Naive thymus-derived CD4-positive, alpha-beta T cell (primary cell): Measurements from ENCODE around the gene GSDMA. TPM values are rescaled to one million over a fixed set of nuclear protein-coding genes. Genes with fewer than 3 reads are reported as not detected.

Experiments used
- ATAC-seq: fragments of 150-1000 bp; cut with Tn5 transposase; 2 replicates; pipeline ENCODE4 v1.10.0; 2021; ENCODE audit warnings: mild to moderate bottlenecking, moderate library complexity
- CTCF ChIA-PET: fragments of 350-600 bp; sonication (Branson Sonifier 250); formaldehyde crosslinking; loops from one replicate; lab custom pipeline; 2021; ENCODE audit warnings: antibody characterized with exemption; lab: Charles Lee
- POLR2A ChIA-PET: fragments of 350-600 bp; sonication (Branson Sonifier 250); formaldehyde crosslinking; loops from one replicate; lab custom pipeline; 2021; ENCODE audit warnings: antibody characterized with exemption, inconsistent platforms; lab: Charles Lee
- DNase-seq, 9 donors: peaks; one replicate each; pipeline versions ENCODE4 v3.0.0 to v3.0.0-alpha.2; 2020 to 2022; ENCODE audit warnings: mixed read lengths in 1 of 9
- H3K27ac ChIP-seq: one replicate; pipeline ENCODE4 v1.7.0; 2013; ENCODE audit warnings: mild to moderate bottlenecking, low read depth, low read length, moderate library complexity
- H3K27me3 ChIP-seq, 2 donors: one replicate each; pipeline ENCODE4 v1.7.0; 2013; ENCODE audit warnings: low read length in 2 of 2, mild to moderate bottlenecking in 2 of 2, moderate library complexity in 2 of 2; ENCODE audit not compliant: control insufficient read depth in 2 of 2, insufficient read depth in 2 of 2
- H3K36me3 ChIP-seq, 3 experiments: 1 replicate in 2 of 3; 2 replicates in 1 of 3; pipeline ENCODE4 v1.7.0; 2013; ENCODE audit warnings: low read length in 3 of 3, mild to moderate bottlenecking in 3 of 3, moderate library complexity in 1 of 3; ENCODE audit not compliant: insufficient read depth in 3 of 3, control insufficient read depth in 2 of 3
- H3K4me1 ChIP-seq, 2 donors: one replicate each; pipeline ENCODE4 v1.7.0; 2013; ENCODE audit warnings: low read length in 2 of 2, mild to moderate bottlenecking in 2 of 2, moderate library complexity in 1 of 2; ENCODE audit not compliant: control insufficient read depth in 2 of 2, insufficient read depth in 2 of 2
- H3K4me3 ChIP-seq: 2 replicates; pipeline ENCODE4 v1.7.0; 2013; ENCODE audit warnings: mild to moderate bottlenecking, low read length
- H3K9me3 ChIP-seq, 3 experiments: 1 replicate in 2 of 3; 2 replicates in 1 of 3; pipeline ENCODE4 v1.7.0; 2013; ENCODE audit warnings: low read length in 3 of 3; ENCODE audit not compliant: control insufficient read depth in 2 of 3
- H3K27ac Mint-ChIP-seq, 9 donors: one replicate each; pipeline ENCODE4 v1.8.0; 2020 to 2022; ENCODE audit warnings: mixed read lengths in 9 of 9, mild to moderate bottlenecking in 8 of 9, moderate library complexity in 5 of 9, inconsistent platforms in 2 of 9
- H3K27me3 Mint-ChIP-seq, 5 donors: one replicate each; pipeline ENCODE4 v1.8.0; 2021 to 2022; ENCODE audit warnings: mixed read lengths in 5 of 5, mild to moderate bottlenecking in 1 of 5
- H3K36me3 Mint-ChIP-seq, 5 donors: one replicate each; pipeline ENCODE4 v1.8.0; 2020 to 2022; ENCODE audit warnings: mixed read lengths in 5 of 5, mild to moderate bottlenecking in 3 of 5, inconsistent platforms in 1 of 5
- H3K4me1 Mint-ChIP-seq, 7 donors: one replicate each; pipeline ENCODE4 v1.8.0; 2020 to 2022; ENCODE audit warnings: mixed read lengths in 7 of 7, mild to moderate bottlenecking in 3 of 7, inconsistent platforms in 1 of 7
- H3K4me3 Mint-ChIP-seq, 10 donors: one replicate each; pipeline ENCODE4 v1.8.0; 2020 to 2022; ENCODE audit warnings: mild to moderate bottlenecking in 10 of 10, mixed read lengths in 10 of 10, moderate library complexity in 6 of 10, inconsistent platforms in 2 of 10
- H3K9me3 Mint-ChIP-seq, 11 donors: one replicate each; pipeline ENCODE4 v1.8.0; 2020 to 2022; ENCODE audit warnings: mixed read lengths in 11 of 11, mild to moderate bottlenecking in 4 of 11, inconsistent platforms in 1 of 11, moderate library complexity in 1 of 11
- intact Hi-C, 2 donors: fragments of 100-400 bp; cut with micrococcal nuclease; formaldehyde crosslinking; loops; one replicate each; pipeline ENCODE4 v1.15.1; 2023
- polyA plus RNA-seq, 2 donors: library from polyadenylated mRNA; unstranded; fragments of 300-500 nt; fragmentation: Illumina TruSeq; gene quantifications; one replicate each; pipeline ENCODE4 v1.2.3, GENCODE V29; 2021
- total RNA-seq, 6 experiments: library from RNA in 5 of 6; stranded (reverse) in 5 of 6; gene quantifications; 1 replicate in 5 of 6; 2 replicates in 1 of 6; pipeline ENCODE4 v1.2.3 and lab custom pipeline; 2021 to 2026

Gene GSDMA
- total and polyA plus RNA-seq, 7 experiments from 2014 or later = 0.22 to 2.4 (median 0.69) TPM; not detected in 2

DNA sequence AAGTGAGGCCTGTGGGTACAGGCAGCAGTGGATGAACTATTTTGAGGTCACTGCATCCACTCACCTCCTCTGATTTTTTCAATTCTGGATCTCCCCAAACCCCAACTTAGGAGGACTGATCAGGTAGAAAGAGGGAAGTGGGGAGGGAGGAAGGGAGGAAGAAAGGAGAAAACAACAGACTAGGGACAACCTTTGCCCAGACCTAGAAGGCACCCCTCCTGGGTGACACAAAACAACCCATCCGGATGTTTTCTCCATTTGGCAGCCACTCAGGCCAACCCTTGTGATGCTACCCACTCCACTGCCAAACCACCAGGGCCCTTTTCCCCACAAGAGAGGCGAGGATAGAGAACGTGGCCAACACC lies 38.1 kb upstream of the GSDMA start:
- Histone ChIP-seq H3K9me3 (no peaks in the 10 kb centered on the region), H3K4me3 (peak overlapping the region; percentile 82), H3K27me3 (no peaks in the 10 kb centered on the region), H3K36me3 (peaks cover 15 to 57% (median 16%) of the 10 kb centered on the region in 3 experiments), H3K27ac (peak overlapping the region; percentile 87), H3K4me1 (peaks cover 67 to 75% of the 10 kb centered on the region in 2 donors)
- H3K36me3 Mint-ChIP-seq = peaks cover 11 to 53% (median 25%) of the 10 kb centered on the region in 5 donors
- peak overlapping the region; percentile 84 to 97 (median 93) for H3K27ac Mint-ChIP-seq
- H3K4me3 Mint-ChIP-seq = peak overlapping the region; percentile 90 to 98 (median 92)
- H3K9me3 Mint-ChIP-seq = no peaks in the 10 kb centered on the region
- ATAC-seq (no peak), DNase-seq (no peak)
- H3K27me3 Mint-ChIP-seq = no peaks in the 10 kb centered on the region
- CTCF ChIA-PET = interaction anchor here (0.6 to 0.7 kb wide), 2 partner anchors 44 to 59 kb away, joined by 3 to 4 read pairs; no protein-coding TSS in a partner anchor
- H3K4me1 Mint-ChIP-seq = peaks cover 24 to 82% (median 71%) of the 10 kb centered on the region in 7 donors
- POLR2A ChIA-PET = no interaction called here
- intact Hi-C loops = loop anchor here in 1 of 2 donors (5.0 kb wide), 2 partner anchors 147 to 287 kb away; partner anchors contain the start of gene STARD3

DNA sequence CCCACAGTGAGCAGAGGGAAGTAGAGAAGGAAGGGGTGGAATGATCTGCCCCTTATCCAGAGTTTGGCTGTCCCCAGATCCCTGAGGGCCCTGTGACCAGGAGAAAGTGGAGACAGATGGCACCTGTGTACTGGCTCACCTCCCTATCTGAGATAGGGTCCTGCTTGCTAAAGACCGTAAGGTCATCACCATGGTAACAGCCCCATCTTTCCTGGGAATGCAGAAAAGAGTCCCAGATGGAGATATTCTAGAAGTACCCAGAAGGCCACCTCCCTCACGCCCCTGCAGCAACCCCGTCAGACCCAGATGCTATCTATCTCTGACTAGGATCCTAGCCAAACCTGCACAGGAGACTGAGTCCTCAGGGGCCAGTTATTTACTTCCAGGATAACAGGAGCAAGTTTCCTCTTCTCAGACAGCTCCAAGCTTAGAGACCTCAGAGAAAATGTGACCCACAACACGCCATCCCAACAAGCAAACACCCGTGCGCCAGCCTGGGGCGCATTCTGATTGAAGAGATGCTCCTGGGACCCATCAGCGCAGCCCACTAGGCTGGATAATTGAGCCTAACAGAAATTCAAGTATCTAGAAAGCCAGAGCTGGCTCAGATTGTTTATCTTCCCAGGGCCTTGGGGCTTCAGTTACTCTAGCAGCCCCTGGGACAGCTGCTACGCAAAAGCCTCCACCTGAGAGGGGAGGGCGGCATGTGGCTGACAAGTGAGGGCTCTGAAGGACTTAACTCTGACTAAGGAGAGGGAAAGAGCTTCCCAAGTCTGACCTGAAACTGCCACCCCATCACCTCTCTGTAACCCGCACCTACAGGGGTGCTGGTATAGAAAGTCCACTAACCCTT lies 37.3 kb upstream of the GSDMA start:
- H3K27ac Mint-ChIP-seq = peak overlapping the region; percentile 85 to 97 (median 93)
- no peaks in the 10 kb centered on the region for H3K9me3 Mint-ChIP-seq
- peak overlapping the region; percentile 87 for H3K27ac ChIP-seq
- ATAC-seq (no peak), DNase-seq (peak in 1 of 9 donors; percentile 10)
- peak overlapping the region; percentile 90 to 98 (median 92) for H3K4me3 Mint-ChIP-seq
- H3K4me3 ChIP-seq = peak overlapping the region; percentile 82
- H3K36me3 Mint-ChIP-seq = peaks cover 8 to 47% (median 21%) of the 10 kb centered on the region in 5 donors
- H3K27me3 Mint-ChIP-seq = no peaks in the 10 kb centered on the region
- H3K4me1 Mint-ChIP-seq = peaks cover 20 to 77% (median 64%) of the 10 kb centered on the region in 7 donors
- intact Hi-C loops = loop anchor here (1.0 to 5.0 kb wide), 12 partner anchors 8 to 464 kb away; partner anchors contain the start of genes STARD3 (in 2 of the 2), CDK12 (in 1 of the 2) and IKZF3 (in 1 of the 2)
- H3K27me3 ChIP-seq = no peaks in the 10 kb centered on the region
- POLR2A ChIA-PET = interaction anchor here (0.6 to 2.5 kb wide), 18 partner anchors 8 to 439 kb away, joined by 3 to 14 read pairs (median 4); partner anchors contain the start of gene PSMD3
- CTCF ChIA-PET = no interaction called here
- no peaks in the 10 kb centered on the region for H3K9me3 ChIP-seq
- H3K4me1 ChIP-seq = peaks cover 61 to 68% of the 10 kb centered on the region in 2 donors
- peaks cover 12 to 49% (median 15%) of the 10 kb centered on the region in 3 experiments for H3K36me3 ChIP-seq

DNA sequence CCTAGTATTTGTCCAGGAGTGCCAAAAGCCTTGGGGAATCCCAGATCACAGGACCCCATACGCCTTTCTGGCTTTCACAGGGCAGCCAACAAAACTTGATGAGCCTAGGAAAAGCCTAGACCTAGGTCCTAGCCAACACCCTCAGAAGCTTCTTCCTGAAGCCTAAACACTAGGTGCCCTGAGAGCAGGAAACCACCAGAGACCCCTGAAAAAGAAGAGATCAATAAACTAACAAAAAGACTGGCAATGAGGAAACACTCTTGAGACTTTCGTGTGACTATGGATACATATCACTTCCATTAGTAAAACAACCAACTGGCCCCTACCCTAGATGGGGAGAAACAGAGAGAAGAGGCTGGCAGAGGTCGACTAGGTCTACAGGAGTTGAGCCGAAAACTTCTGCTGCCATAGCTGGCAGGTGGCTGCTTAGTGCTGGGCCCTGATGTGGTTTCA lies 36.6 kb upstream of the GSDMA start:
- CTCF ChIA-PET = interaction anchor here (0.6 to 1.6 kb wide), 5 partner anchors 15 to 107 kb away, joined by 3 to 7 read pairs (median 3); partner anchors contain the start of gene PSMD3
- H3K27me3 ChIP-seq = no peaks in the 10 kb centered on the region
- Mint-ChIP-seq H3K36me3 (peaks cover 8 to 42% (median 21%) of the 10 kb centered on the region in 5 donors), H3K9me3 (no peaks in the 10 kb centered on the region), H3K4me3 (peak overlapping the region; percentile 90 to 98 (median 92)), H3K27me3 (no peaks in the 10 kb centered on the region), H3K4me1 (peaks cover 20 to 70% (median 58%) of the 10 kb centered on the region in 7 donors), H3K27ac (peak overlapping the region; percentile 85 to 97 (median 93))
- POLR2A ChIA-PET = interaction anchor here (0.6 to 2.5 kb wide), 27 partner anchors 8 to 1051 kb away, joined by 3 to 14 read pairs (median 3); partner anchors contain the start of genes MIEN1 and PSMD3
- H3K27ac ChIP-seq = peak overlapping the region; percentile 87
- intact Hi-C loops = loop anchor here (1.0 to 5.0 kb wide), 12 partner anchors 9 to 465 kb away; partner anchors contain the start of genes STARD3 (in 2 of the 2), CDK12 (in 1 of the 2) and IKZF3 (in 1 of the 2)
- H3K4me1 ChIP-seq = peaks cover 55 to 62% of the 10 kb centered on the region in 2 donors
- H3K36me3 ChIP-seq = peaks cover 9 to 44% (median 15%) of the 10 kb centered on the region in 3 experiments
- DNase-seq (no peak), ATAC-seq (peak; percentile 71)
- H3K4me3 ChIP-seq = peak overlapping the region; percentile 82
- H3K9me3 ChIP-seq = no peaks in the 10 kb centered on the region

DNA sequence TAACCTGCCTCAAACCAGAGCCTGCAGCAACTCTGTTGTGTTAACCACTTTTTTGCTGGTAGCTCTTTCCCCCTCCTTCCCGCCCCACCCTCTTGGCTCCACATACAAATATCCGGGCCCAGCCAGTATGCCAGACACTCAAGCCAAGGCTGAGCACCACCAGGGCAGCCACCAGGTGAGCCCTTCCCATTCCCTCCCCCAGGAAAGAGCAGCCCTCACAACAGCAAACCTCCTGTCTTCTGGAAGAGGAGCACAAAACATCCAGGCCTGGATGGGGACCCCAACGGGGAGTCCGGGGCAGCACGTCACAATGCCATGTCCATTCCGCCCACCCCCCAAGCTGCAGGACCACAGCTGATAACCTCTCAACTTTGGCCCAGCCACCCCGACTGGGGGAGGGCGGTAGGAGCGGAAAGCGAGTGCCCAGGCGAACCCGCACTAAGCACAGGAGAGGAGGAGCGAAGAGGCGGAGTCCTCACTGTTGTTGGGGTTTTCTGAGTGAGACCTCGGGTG lies 36.2 kb upstream of the GSDMA start:
- POLR2A ChIA-PET = interaction anchor here (0.6 to 2.5 kb wide), 29 partner anchors 9 to 1051 kb away, joined by 3 to 14 read pairs (median 3); partner anchors contain the start of genes MIEN1 and PSMD3
- H3K27ac Mint-ChIP-seq = peak overlapping the region; percentile 85 to 97 (median 93)
- Histone ChIP-seq H3K36me3 (peaks cover 5 to 39% (median 15%) of the 10 kb centered on the region in 3 experiments), H3K4me1 (peaks cover 54 to 57% of the 10 kb centered on the region in 2 donors), H3K4me3 (peak overlapping the region; percentile 82), H3K9me3 (no peaks in the 10 kb centered on the region), H3K27me3 (no peaks in the 10 kb centered on the region), H3K27ac (peak overlapping the region; percentile 87)
- intact Hi-C loops = loop anchor here (1.0 to 5.0 kb wide), 19 partner anchors 9 to 465 kb away; partner anchors contain the start of genes PSMD3 (in 2 of the 2), STARD3 (in 2 of the 2), CDK12 (in 1 of the 2) and IKZF3 (in 1 of the 2)
- peaks cover 8 to 37% (median 16%) of the 10 kb centered on the region in 5 donors for H3K36me3 Mint-ChIP-seq
- peak overlapping the region; percentile 90 to 98 (median 92) for H3K4me3 Mint-ChIP-seq
- peaks cover 20 to 65% (median 53%) of the 10 kb centered on the region in 7 donors for H3K4me1 Mint-ChIP-seq
- DNase-seq (peak; percentile 26 to 82 (median 73)), ATAC-seq (peak; percentile 68)
- no peaks in the 10 kb centered on the region for H3K27me3 Mint-ChIP-seq
- no peaks in the 10 kb centered on the region for H3K9me3 Mint-ChIP-seq
- CTCF ChIA-PET = interaction anchor here (0.6 to 1.6 kb wide), 6 partner anchors 16 to 107 kb away, joined by 3 to 7 read pairs (median 3); partner anchors contain the start of gene PSMD3

DNA sequence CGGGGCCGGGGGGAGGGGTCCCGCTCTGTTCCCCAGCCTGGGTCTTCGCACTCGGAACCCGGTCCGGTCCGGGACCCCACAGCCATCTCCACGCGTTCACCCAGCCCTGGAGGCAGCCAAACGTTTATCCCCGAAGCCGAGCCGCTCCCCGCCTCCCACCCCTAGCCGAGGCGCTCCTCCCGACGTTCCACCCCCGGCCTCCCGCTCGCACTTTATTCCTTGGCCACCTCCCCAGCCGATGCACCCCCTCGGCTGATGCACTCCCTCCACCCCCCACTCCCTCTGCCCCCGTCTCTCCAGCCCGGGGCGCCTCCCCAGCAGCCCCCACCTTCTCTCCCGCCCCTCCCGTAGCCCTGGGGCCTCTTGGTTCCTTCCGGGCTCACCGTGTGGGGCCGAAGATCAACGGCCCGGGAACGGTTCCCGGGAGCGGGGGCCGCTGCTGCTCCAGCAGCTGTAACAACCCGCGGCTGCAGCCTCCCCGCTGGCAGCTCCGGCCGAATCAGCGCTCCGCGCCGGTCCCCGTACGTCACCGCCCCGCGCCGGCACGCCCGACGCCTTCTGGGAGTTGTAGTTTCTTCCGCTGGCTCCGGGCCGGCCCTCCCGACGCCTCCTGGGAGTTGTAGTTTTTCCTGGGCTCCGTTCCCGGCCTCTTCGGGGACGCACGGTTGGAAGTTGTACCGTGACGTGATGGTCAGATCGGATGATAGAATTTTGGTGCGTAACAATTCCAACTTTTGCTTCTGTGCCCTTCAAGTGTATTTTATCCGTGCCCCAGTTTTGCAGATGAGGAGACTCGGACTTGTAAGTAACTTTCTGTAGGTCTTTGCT lies 35.5 kb upstream of the GSDMA start, which contains the start of the genes LRRC3C and ORMDL3:
LRRC3C (plus strand) TSS at position 632 of the 828 bp plus-strand sequence. CDS start 13,792 bp downstream, outside the sequence.
ORMDL3 (minus strand) TSS at position 501 of the 828 bp plus-strand sequence. CDS start 3,398 bp downstream, outside the sequence.
- intact Hi-C loops = loop anchor here (1.0 to 5.0 kb wide), 14 partner anchors 15 to 305 kb away; partner anchors contain the start of genes PSMD3 (in 2 of the 2), STARD3 (in 2 of the 2), IKZF3 (in 1 of the 2) and MED24 (in 1 of the 2)
- no peaks in the 10 kb centered on the region for H3K9me3 Mint-ChIP-seq
- no peaks in the 10 kb centered on the region for H3K9me3 ChIP-seq
- ChIA-PET CTCF (interaction anchor here (0.6 to 1.6 kb wide), 5 partner anchors 16 to 53 kb away, joined by 3 to 7 read pairs (median 3); partner anchors contain the start of gene PSMD3), POLR2A (interaction anchor here (0.6 to 2.5 kb wide), 20 partner anchors 11 to 309 kb away, joined by 3 to 14 read pairs (median 4); partner anchors contain the start of genes MIEN1, PSMD3 and ZPBP2)
- ATAC-seq (peak; percentile 92), DNase-seq (peak; percentile 86 to 95 (median 92))
- no peaks in the 10 kb centered on the region for H3K27me3 ChIP-seq
- H3K4me3 ChIP-seq = peak within 1 kb of the TSS; percentile 82
- H3K36me3 ChIP-seq = peaks cover 5 to 32% (median 10%) of the 10 kb centered on the region in 3 experiments
- H3K4me1 Mint-ChIP-seq = peaks cover 20 to 59% (median 46%) of the 10 kb centered on the region in 7 donors
- peaks cover 49 to 50% of the 10 kb centered on the region in 2 donors for H3K4me1 ChIP-seq
- H3K27me3 Mint-ChIP-seq = no peaks in the 10 kb centered on the region
- H3K36me3 Mint-ChIP-seq = peaks cover 5 to 32% (median 12%) of the 10 kb centered on the region in 5 donors
- H3K27ac ChIP-seq = peak within 1 kb of the TSS; percentile 87
- H3K27ac Mint-ChIP-seq = peak within 1 kb of the TSS; percentile 85 to 97 (median 93)
- H3K4me3 Mint-ChIP-seq = peak within 1 kb of the TSS; percentile 90 to 98 (median 92)
